HepG2 (cell line): ENCODE results near the gene CHPF. TPM values are rescaled to one million over a fixed set of nuclear protein-coding genes. Genes with fewer than 3 reads are reported as not detected.
A peak's percentile ranks its signal among the peaks of the same experiment; 100 is the strongest.

Source experiments
- AKNA ChIP-seq: sonication (generic); formaldehyde crosslinking; IDR thresholded peaks from 2 replicates; pipeline ENCODE4 v1.4.0; 2020; ENCODE audit warnings: missing genetic modification reagents, borderline replicate concordance
- GABPA ChIP-seq, 2 experiments: IDR thresholded peaks; 2 replicates each; pipeline ENCODE4 v1.6.1; 2011 to 2016; ENCODE audit warnings: low read depth in 2 of 2, low read length in 1 of 2, missing biosample characterization in 1 of 2, missing genetic modification characterization in 1 of 2
- KDM1A ChIP-seq: IDR thresholded peaks from 2 replicates; pipeline ENCODE4 v1.6.1; 2016; ENCODE audit warnings: missing compliant biosample characterization
- KDM2A ChIP-seq: sonication (generic); formaldehyde crosslinking; IDR thresholded peaks from 2 replicates; pipeline ENCODE4 v1.4.0; 2020; ENCODE audit warnings: low read depth, missing genetic modification reagents, borderline replicate concordance
- LBX2 ChIP-seq: sonication (generic); formaldehyde crosslinking; IDR thresholded peaks from 2 replicates; pipeline ENCODE4 v1.5.0; 2020; ENCODE audit warnings: missing genetic modification reagents, mild to moderate bottlenecking, borderline replicate concordance
- LCORL ChIP-seq, 2 experiments: fragments of 450-650 bp in 1 of 2; sonication (generic) in 1 of 2; formaldehyde crosslinking in 1 of 2; IDR thresholded peaks; 2 replicates each; pipeline versions ENCODE4 v1.5.0 to v1.6.1; 2017 to 2020; ENCODE audit warnings: antibody characterized with exemption in 1 of 2, missing genetic modification reagents in 1 of 2
- RBM39 ChIP-seq: fragments of 200-400 bp; formaldehyde crosslinking; IDR thresholded peaks from one replicate; pipeline ENCODE4 v1.6.1; 2018; ENCODE audit warnings: antibody characterized with exemption, mild to moderate bottlenecking, low read depth, low read length; ENCODE audit not compliant: poor library complexity, severe bottlenecking
- RERE ChIP-seq: IDR thresholded peaks from 2 replicates; pipeline ENCODE4 v1.6.1; 2016; ENCODE audit warnings: low read depth, missing genetic modification reagents, missing compliant biosample characterization
- SYNCRIP ChIP-seq: fragments of 200-400 bp; formaldehyde crosslinking; IDR thresholded peaks from 2 replicates; pipeline ENCODE4 v1.6.1; 2018; ENCODE audit warnings: mild to moderate bottlenecking, low read depth, low read length; ENCODE audit not compliant: insufficient read depth
- XRCC5 ChIP-seq: fragments of 200-400 bp; formaldehyde crosslinking; optimal IDR thresholded peaks from 2 replicates; pipeline ENCODE3; 2017; ENCODE audit warnings: mild to moderate bottlenecking, low read length
- ZNF343 ChIP-seq: sonication (generic); formaldehyde crosslinking; IDR thresholded peaks from 2 replicates; pipeline ENCODE4 v1.4.0; 2020; ENCODE audit warnings: mild to moderate bottlenecking, missing genetic modification reagents
- ZNF652 ChIP-seq: IDR thresholded peaks from 2 replicates; pipeline ENCODE4 v1.6.1; 2016; ENCODE audit warnings: low read depth, borderline replicate concordance
- ZNF687 ChIP-seq: sonication (generic); formaldehyde crosslinking; IDR thresholded peaks from 2 replicates; pipeline ENCODE4 v1.5.1; 2020; ENCODE audit warnings: mild to moderate bottlenecking, missing genetic modification reagents, moderate library complexity
- polyA plus RNA-seq, 8 experiments: library from polyadenylated mRNA; depleted of rRNA in 3 of 8; stranded (reverse) in 7 of 8; unstranded in 1 of 8; fragments of >200 nt; fragmentation: Illumina TruSeq in 4 of 8; extraction: Trizol in 4 of 8; gene quantifications; 2 replicates each; pipeline versions ENCODE4 v1.2.1 to v1.2.3, GENCODE V29; 2011 to 2016; ENCODE audit warnings: low read depth in 4 of 8, missing spikeins in 1 of 8, mixed read lengths in 1 of 8; ENCODE audit not compliant: insufficient read depth in 1 of 8
- total RNA-seq, 5 experiments: library from RNA; depleted of rRNA; stranded (reverse); fragments of >200 nt; fragmentation: Illumina TruSeq; extraction: Trizol; gene quantifications; 2 replicates each; pipeline ENCODE4 v1.2.3, GENCODE V29; 2016; ENCODE audit warnings: low read depth in 1 of 5

Gene CHPF
- total and polyA plus RNA-seq, 2 of the 13 experiments (the other 11 are each of a cell fraction or from before 2014, with no cell fraction given) = 79.6 to 111 TPM

- TF ChIP-seq AKNA (CRISPR knock-in tag) (no peak), KDM2A (CRISPR knock-in tag) (no peak), LBX2 (CRISPR knock-in tag) (no peak), KDM1A (CRISPR knock-in tag) (no peak), GABPA (IDR thresholded peaks at IDR 0.05; ENCODE audit: low read depth, low read length) (peak; percentile 13; the same call in 1 of the 2 replicates), GABPA (CRISPR knock-in tag; IDR thresholded peaks at IDR 0.05; ENCODE audit: low read depth) (no peak), RERE (CRISPR knock-in tag) (no peak), SYNCRIP (no peak), RBM39 (no peak), ZNF343 (CRISPR knock-in tag) (no peak), ZNF652 (CRISPR knock-in tag) (no peak), ZNF687 (CRISPR knock-in tag) (peak; percentile 12; the same call in 1 of the 2 replicates), XRCC5 (no peak), LCORL (IDR thresholded peaks at IDR 0.05) (no peak), LCORL (CRISPR knock-in tag; IDR thresholded peaks at IDR 0.05) (0 out of 2 replicates have a peak, but pooled peaks have one; percentile 8)
These were observed 33.0 kb downstream of the CHPF start (continued) for GRCh38 chr2:219510512-219511135.
